Measurements from ENCODE around the gene PPDPF. TPM values are rescaled to one million over a fixed set of nuclear protein-coding genes. Genes with fewer than 3 reads are reported as not detected.

Gene PPDPF
- total RNA-seq, 2 donors from 2014 or later, result 138 to 185 TPM

- Histone ChIP-seq H3K36me3 (no peaks in the 10 kb centered on the region), H3K9me3 (no peaks in the 10 kb centered on the region), H3K27me3 (no peaks in the 10 kb centered on the region), H3K4me1 (peaks cover 0 to 16% of the 10 kb centered on the region in 2 donors), H3K27ac (no peak overlapping the region), H3K4me3 (no peak overlapping the region)
- TF ChIP-seq CTCF (IDR thresholded peaks at IDR 0.05), result no peak
- DNase-seq (ENCODE audit: low spot score), result no peak
These were observed 13.9 kb downstream of the PPDPF start for GRCh38 chr20:63534427-63534830.

- no peak for TF ChIP-seq CTCF (IDR thresholded peaks at IDR 0.05)
- Histone ChIP-seq H3K27me3 (no peaks in the 10 kb centered on the region), H3K27ac (no peak overlapping the region), H3K36me3 (no peaks in the 10 kb centered on the region), H3K4me1 (peaks cover 0 to 16% of the 10 kb centered on the region in 2 donors), H3K4me3 (no peak overlapping the region), H3K9me3 (no peaks in the 10 kb centered on the region)
- no peak for DNase-seq (ENCODE audit: low spot score)
These were observed 14.5 kb downstream of the PPDPF start for GRCh38 chr20:63534831-63535651.

- TF ChIP-seq CTCF (IDR thresholded peaks at IDR 0.05), result no peak
- H3K27ac ChIP-seq, result no peak overlapping the region
- no peaks in the 10 kb centered on the region for H3K36me3 ChIP-seq
- H3K4me3 ChIP-seq, result no peak overlapping the region
- H3K4me1 ChIP-seq, result peaks cover 0 to 16% of the 10 kb centered on the region in 2 donors
- no peaks in the 10 kb centered on the region for H3K27me3 ChIP-seq
- no peak for DNase-seq (ENCODE audit: low spot score)
- no peaks in the 10 kb centered on the region for H3K9me3 ChIP-seq
These were observed 15.8 kb downstream of the PPDPF start for GRCh38 chr20:63536241-63536977.

- DNase-seq (ENCODE audit: low spot score), result no peak
- H3K9me3 ChIP-seq, result no peaks in the 10 kb centered on the region
- no peaks in the 10 kb centered on the region for H3K36me3 ChIP-seq
- TF ChIP-seq CTCF (IDR thresholded peaks at IDR 0.05), result no peak
- H3K27me3 ChIP-seq, result no peaks in the 10 kb centered on the region
- H3K4me3 ChIP-seq, result peak within 1 kb of the TSS in 1 of 2 donors; percentile 43
- H3K4me1 ChIP-seq, result peaks cover 0 to 16% of the 10 kb centered on the region in 2 donors
- no peak within 1 kb of the TSS for H3K27ac ChIP-seq
These were observed 16.5 kb downstream of the PPDPF start, which contains the start of gene PTK6 for GRCh38 chr20:63536997-63537524. TSS of gene PTK6 (minus strand) at chr20:63537376. CDS start at chr20:63537314, 62 bp downstream.

- Histone ChIP-seq H3K4me3 (peak overlapping the region in 1 of 2 donors; percentile 43), H3K36me3 (no peaks in the 10 kb centered on the region), H3K27me3 (no peaks in the 10 kb centered on the region), H3K27ac (no peak overlapping the region), H3K4me1 (peaks cover 0 to 16% of the 10 kb centered on the region in 2 donors), H3K9me3 (no peaks in the 10 kb centered on the region)
- peak; percentile 82 for DNase-seq (ENCODE audit: low spot score)
- TF ChIP-seq CTCF (IDR thresholded peaks at IDR 0.05), result peak; percentile 92 to 95
These were observed 17.1 kb downstream of the PPDPF start for GRCh38 chr20:63537525-63538203.

Measured in right atrium auricular region (tissue), 2 donors.